Activated CD8-positive, alpha-beta memory T cell treated with anti-CD3 and anti-CD28 coated beads for 4 hours (primary cell): ENCODE data around the gene LHX2.
"Not testable (repeated sequence)": the region's sequence is repeated elsewhere in the genome, so short reads cannot be mapped to it uniquely, and the experiment has no call there.

Source experiments
- DNase-seq, 2 donors: peaks; one replicate each; pipeline ENCODE4 v3.0.0-alpha.2; 2020; ENCODE audit warnings: low read depth in 2 of 2

LHX2 gene

GRCh38 chr9:124011460-124012301 is at the start of gene LHX2:
LHX2 (plus strand) TSS chr9:124011768; CDS start chr9:124012349, 581 bp downstream.
- DNase-seq, result no peak

GRCh38 chr9:123964761-123965160 is 46.8 kb upstream of the LHX2 start:
- DNase-seq, result no peak

GRCh38 chr9:123965801-123966686 is 45.5 kb upstream of the LHX2 start:
- no peak for DNase-seq

- no peak for DNase-seq
These were observed 44.2 kb upstream of the LHX2 start for GRCh38 chr9:123967323-123967722.

- DNase-seq, result no peak
These were observed 39.0 kb upstream of the LHX2 start for GRCh38 chr9:123972618-123973017.

- no peak for DNase-seq
These were observed 37.9 kb upstream of the LHX2 start for GRCh38 chr9:123973590-123974223.

GRCh38 chr9:123974471-123974870 is 37.1 kb upstream of the LHX2 start:
- DNase-seq, result no peak

- no peak for DNase-seq
These were observed 35.7 kb upstream of the LHX2 start for GRCh38 chr9:123975871-123976270.

- DNase-seq, result not testable (repeated sequence)
These were observed 35.0 kb upstream of the LHX2 start for GRCh38 chr9:123976579-123976978.

GRCh38 chr9:123978981-123979380 is 32.6 kb upstream of the LHX2 start:
- DNase-seq, result no peak

- no peak for DNase-seq
These were observed 29.0 kb upstream of the LHX2 start for GRCh38 chr9:123982535-123982934.

GRCh38 chr9:123983047-123983446 is 28.5 kb upstream of the LHX2 start:
- no peak for DNase-seq

GRCh38 chr9:123984802-123985201 is 26.8 kb upstream of the LHX2 start:
- DNase-seq, result no peak

GRCh38 chr9:123985869-123986268 is 25.7 kb upstream of the LHX2 start:
- DNase-seq, result no peak

- no peak for DNase-seq
These were observed 21.1 kb upstream of the LHX2 start for GRCh38 chr9:123990427-123990826.

GRCh38 chr9:123992679-123993078 is 18.9 kb upstream of the LHX2 start:
- not testable (repeated sequence) for DNase-seq

GRCh38 chr9:123996731-123997421 is 14.7 kb upstream of the LHX2 start:
- DNase-seq, result no peak

- DNase-seq, result no peak
These were observed 13.8 kb upstream of the LHX2 start for GRCh38 chr9:123997665-123998277.

GRCh38 chr9:123998278-123998925 is 13.2 kb upstream of the LHX2 start:
- no peak for DNase-seq

- no peak for DNase-seq
These were observed 12.5 kb upstream of the LHX2 start for GRCh38 chr9:123998970-123999621.
